HEK293 (cell line): Measurements from ENCODE around the gene H3-3A.

Source experiments
- AEBP2 ChIP-seq: fragments of 450-650 bp; formaldehyde crosslinking; IDR thresholded peaks from 2 replicates; pipeline ENCODE4 v1.5.1; 2016; ENCODE audit warnings: missing biosample characterization, missing genetic modification characterization, borderline replicate concordance
- GLIS1 ChIP-seq: fragments of 450-650 bp; formaldehyde crosslinking; IDR thresholded peaks from 2 replicates; pipeline ENCODE4 v1.5.1; 2016; ENCODE audit warnings: missing biosample characterization, missing genetic modification characterization
- HIC1 ChIP-seq: fragments of 450-650 bp; formaldehyde crosslinking; IDR thresholded peaks from 2 replicates; pipeline ENCODE4 v1.5.1; 2016; ENCODE audit warnings: missing biosample characterization, missing genetic modification characterization
- IKZF3 ChIP-seq: fragments of 450-650 bp; IDR thresholded peaks from 2 replicates; pipeline ENCODE4 v1.5.0; 2018; ENCODE audit warnings: missing biosample characterization, mild to moderate bottlenecking, missing genetic modification characterization, moderate library complexity
- KLF1 ChIP-seq: fragments of 450-650 bp; formaldehyde crosslinking; IDR thresholded peaks from 2 replicates; pipeline ENCODE4 v1.5.1; 2016; ENCODE audit warnings: missing biosample characterization, missing genetic modification characterization
- OVOL3 ChIP-seq: fragments of 450-650 bp; formaldehyde crosslinking; IDR thresholded peaks from 2 replicates; pipeline ENCODE4 v1.5.1; 2016; ENCODE audit warnings: missing biosample characterization, missing genetic modification characterization
- PBX3 ChIP-seq: sonication (generic); formaldehyde crosslinking; IDR thresholded peaks from 2 replicates; pipeline ENCODE4 v1.8.1; 2022; ENCODE audit warnings: mild to moderate bottlenecking, moderate library complexity, missing genetic modification reagents
- TRIM28 ChIP-seq: IDR thresholded peaks from 2 replicates; pipeline ENCODE4 v1.6.1; 2011; ENCODE audit warnings: low read length, control low read depth, borderline replicate concordance
- ZFP69B ChIP-seq: fragments of 450-650 bp; formaldehyde crosslinking; IDR thresholded peaks from 2 replicates; pipeline ENCODE4 v1.5.1; 2016; ENCODE audit warnings: missing biosample characterization, missing genetic modification characterization
- ZNF16 ChIP-seq: fragments of 450-650 bp; formaldehyde crosslinking; IDR thresholded peaks from 2 replicates; pipeline ENCODE4 v1.5.1; 2016; ENCODE audit warnings: low read depth, missing biosample characterization, missing genetic modification characterization
- ZNF169 ChIP-seq: fragments of 450-650 bp; formaldehyde crosslinking; IDR thresholded peaks from 2 replicates; pipeline ENCODE4 v1.5.1; 2016; ENCODE audit warnings: missing biosample characterization, missing genetic modification characterization
- ZNF214 ChIP-seq: fragments of 450-650 bp; formaldehyde crosslinking; IDR thresholded peaks from 2 replicates; pipeline ENCODE4 v1.5.1; 2017; ENCODE audit warnings: missing biosample characterization, mild to moderate bottlenecking, missing genetic modification characterization, borderline replicate concordance
- ZNF239 ChIP-seq: fragments of 450-650 bp; formaldehyde crosslinking; IDR thresholded peaks from 2 replicates; pipeline ENCODE4 v1.5.1; 2016; ENCODE audit warnings: missing biosample characterization, missing genetic modification characterization
- ZNF26 ChIP-seq: fragments of 450-650 bp; formaldehyde crosslinking; IDR thresholded peaks from 2 replicates; pipeline ENCODE4 v1.5.1; 2016; ENCODE audit warnings: missing biosample characterization, missing genetic modification characterization
- ZNF274 ChIP-seq, 2 experiments: fragments of 200-500 bp in 1 of 2; fragments of 450-650 bp in 1 of 2; sonication (Bioruptor generic) in 1 of 2; formaldehyde crosslinking in 1 of 2; IDR thresholded peaks; 2 replicates each; pipeline versions ENCODE4 v1.5.1 to v1.6.1; 2014 to 2016; ENCODE audit warnings: borderline replicate concordance in 1 of 2, inconsistent platforms in 1 of 2, low read length in 1 of 2, missing biosample characterization in 1 of 2, missing genetic modification characterization in 1 of 2
- ZNF354C ChIP-seq: fragments of 450-650 bp; formaldehyde crosslinking; IDR thresholded peaks from 2 replicates; pipeline ENCODE4 v1.5.1; 2016; ENCODE audit warnings: missing biosample characterization, missing genetic modification characterization, low read depth, borderline replicate concordance
- ZNF391 ChIP-seq: fragments of 450-650 bp; formaldehyde crosslinking; IDR thresholded peaks from 2 replicates; pipeline ENCODE4 v1.5.1; 2016; ENCODE audit warnings: low read depth, missing biosample characterization, missing genetic modification characterization, borderline replicate concordance
- ZNF394 ChIP-seq: fragments of 450-650 bp; formaldehyde crosslinking; IDR thresholded peaks from 2 replicates; pipeline ENCODE4 v1.5.1; 2016; ENCODE audit warnings: missing biosample characterization, missing genetic modification characterization, mild to moderate bottlenecking, moderate library complexity, borderline replicate concordance
- ZNF416 ChIP-seq: fragments of 450-650 bp; formaldehyde crosslinking; IDR thresholded peaks from 2 replicates; pipeline ENCODE4 v1.5.1; 2016; ENCODE audit warnings: missing biosample characterization, missing genetic modification characterization
- ZNF423 ChIP-seq: fragments of 450-650 bp; formaldehyde crosslinking; IDR thresholded peaks from 2 replicates; pipeline ENCODE4 v1.5.1; 2016; ENCODE audit warnings: missing biosample characterization, missing genetic modification characterization
- ZNF433 ChIP-seq: fragments of 450-650 bp; formaldehyde crosslinking; IDR thresholded peaks from 2 replicates; pipeline ENCODE4 v1.5.1; 2016; ENCODE audit warnings: missing biosample characterization, missing genetic modification characterization, low read depth
- ZNF530 ChIP-seq: fragments of 450-650 bp; formaldehyde crosslinking; IDR thresholded peaks from 2 replicates; pipeline ENCODE4 v1.5.1; 2016; ENCODE audit warnings: low read depth, missing biosample characterization, missing genetic modification characterization
- ZNF585B ChIP-seq: fragments of 450-650 bp; formaldehyde crosslinking; IDR thresholded peaks from 2 replicates; pipeline ENCODE4 v1.5.1; 2016; ENCODE audit warnings: missing biosample characterization, missing genetic modification characterization
- ZNF654 ChIP-seq: fragments of 450-650 bp; formaldehyde crosslinking; IDR thresholded peaks from 2 replicates; pipeline ENCODE4 v1.5.1; 2016; ENCODE audit warnings: low read depth, missing biosample characterization, missing genetic modification characterization
- TF ChIP-seq, protein P1 (sequence below): fragments of 450-650 bp; IDR thresholded peaks from 2 replicates; pipeline ENCODE4 v1.5.1; 2018; ENCODE audit warnings: missing biosample characterization, mild to moderate bottlenecking, missing genetic modification characterization
- TF ChIP-seq, protein P2 (sequence below): fragments of 450-650 bp; formaldehyde crosslinking; IDR thresholded peaks from 2 replicates; pipeline ENCODE4 v1.5.1; 2016; ENCODE audit warnings: missing biosample characterization, missing genetic modification characterization
- TF ChIP-seq, protein P3 (sequence below): fragments of 450-650 bp; formaldehyde crosslinking; IDR thresholded peaks from 2 replicates; pipeline ENCODE4 v1.5.1; 2017; ENCODE audit warnings: missing biosample characterization, mild to moderate bottlenecking, missing genetic modification characterization, moderate library complexity

Gene H3-3A

DNA sequence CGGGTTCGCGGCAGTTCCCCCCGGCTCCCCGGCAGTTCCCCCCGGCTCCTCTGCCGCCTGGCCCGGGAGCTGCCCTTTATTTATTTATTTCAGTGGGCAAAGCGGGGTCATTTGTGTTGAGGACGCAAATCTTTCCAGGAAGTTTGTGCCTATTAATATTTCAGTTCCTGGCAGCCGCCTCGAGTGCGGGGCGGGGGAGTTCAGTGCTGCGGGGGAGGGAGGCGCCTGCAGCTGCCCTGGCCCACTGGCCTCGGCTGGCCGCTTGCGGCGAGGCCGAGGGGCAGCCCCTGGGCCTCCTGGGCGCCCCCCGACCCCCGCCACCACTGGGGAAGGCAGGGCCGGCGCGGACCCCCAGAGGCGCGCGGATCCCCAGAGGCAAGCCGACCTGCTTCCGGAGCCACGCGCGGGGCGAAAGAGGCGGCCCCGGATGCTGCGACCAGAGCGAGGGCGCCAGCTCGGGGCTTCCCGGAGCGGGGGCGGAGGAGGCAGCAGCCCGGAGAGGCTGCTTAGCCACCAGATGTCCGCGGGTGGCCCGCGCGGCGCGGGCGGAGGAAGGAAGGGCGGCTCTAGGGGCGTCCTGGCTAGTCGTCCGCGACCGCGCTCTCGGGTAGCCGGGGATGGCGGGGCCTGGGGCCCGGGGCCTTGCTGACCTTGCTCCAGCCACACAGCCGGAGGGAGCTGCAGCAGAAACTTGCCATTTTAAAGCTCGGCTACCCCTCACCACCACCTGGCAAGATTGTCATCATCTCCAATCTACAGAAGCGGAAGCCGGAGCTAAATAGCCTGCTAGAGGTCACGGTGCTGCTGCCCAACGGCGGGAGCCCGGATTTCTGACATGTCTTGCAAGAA lies 48.0 kb downstream of the H3-3A start (continued):
- TF ChIP-seq, protein P1, sequence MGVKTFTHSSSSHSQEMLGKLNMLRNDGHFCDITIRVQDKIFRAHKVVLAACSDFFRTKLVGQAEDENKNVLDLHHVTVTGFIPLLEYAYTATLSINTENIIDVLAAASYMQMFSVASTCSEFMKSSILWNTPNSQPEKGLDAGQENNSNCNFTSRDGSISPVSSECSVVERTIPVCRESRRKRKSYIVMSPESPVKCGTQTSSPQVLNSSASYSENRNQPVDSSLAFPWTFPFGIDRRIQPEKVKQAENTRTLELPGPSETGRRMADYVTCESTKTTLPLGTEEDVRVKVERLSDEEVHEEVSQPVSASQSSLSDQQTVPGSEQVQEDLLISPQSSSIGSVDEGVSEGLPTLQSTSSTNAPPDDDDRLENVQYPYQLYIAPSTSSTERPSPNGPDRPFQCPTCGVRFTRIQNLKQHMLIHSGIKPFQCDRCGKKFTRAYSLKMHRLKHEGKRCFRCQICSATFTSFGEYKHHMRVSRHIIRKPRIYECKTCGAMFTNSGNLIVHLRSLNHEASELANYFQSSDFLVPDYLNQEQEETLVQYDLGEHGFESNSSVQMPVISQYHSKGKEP (tag by site-specific recombination) = 0 out of 2 replicates have a peak, but pooled peaks have one; percentile 23
- TF ChIP-seq OVOL3 = no peak
- TF ChIP-seq TRIM28 = no peak
- TF ChIP-seq HIC1 (tag by site-specific recombination) = no peak
- 0 out of 2 replicates have a peak, but pooled peaks have one; percentile 3 for TF ChIP-seq IKZF3 (tag by site-specific recombination)
- TF ChIP-seq ZNF354C = no peak
- TF ChIP-seq ZNF16 (tag by site-specific recombination) = no peak
- TF ChIP-seq ZFP69B (tag by site-specific recombination) = peak; percentile 41
- TF ChIP-seq ZNF169 (tag by site-specific recombination) = no peak
- peak; percentile 26; the same call in 1 of the 2 replicates for TF ChIP-seq KLF1 (tag by site-specific recombination)
- no peak for TF ChIP-seq AEBP2 (tag by site-specific recombination)
- TF ChIP-seq ZNF416 (tag by site-specific recombination) = no peak
- no peak for TF ChIP-seq ZNF394 (tag by site-specific recombination)
- no peak for TF ChIP-seq ZNF423 (tag by site-specific recombination)
- TF ChIP-seq ZNF239 (tag by site-specific recombination) = no peak
- 0 out of 2 replicates have a peak, but pooled peaks have one; percentile 51 for TF ChIP-seq ZNF391 (tag by site-specific recombination)
- TF ChIP-seq ZNF433 (tag by site-specific recombination) = no peak
- no peak for TF ChIP-seq ZNF530 (tag by site-specific recombination)
- no peak for TF ChIP-seq ZNF274 (IDR thresholded peaks at IDR 0.05; ENCODE audit: low read length)
- TF ChIP-seq ZNF274 (tag by site-specific recombination; IDR thresholded peaks at IDR 0.05; ENCODE audit: borderline replicate concordance) = no peak
- 0 out of 2 replicates have a peak, but pooled peaks have one; percentile 7 for TF ChIP-seq ZNF585B (tag by site-specific recombination)
- no peak for TF ChIP-seq PBX3 (CRISPR knock-in tag)
- TF ChIP-seq GLIS1 (tag by site-specific recombination) = peak; percentile 82
- no peak; the same call in 1 of the 2 replicates for TF ChIP-seq ZNF214 (tag by site-specific recombination)
- no peak for TF ChIP-seq ZNF654 (tag by site-specific recombination)
- no peak for TF ChIP-seq ZNF26 (tag by site-specific recombination)
- TF ChIP-seq, protein P2, sequence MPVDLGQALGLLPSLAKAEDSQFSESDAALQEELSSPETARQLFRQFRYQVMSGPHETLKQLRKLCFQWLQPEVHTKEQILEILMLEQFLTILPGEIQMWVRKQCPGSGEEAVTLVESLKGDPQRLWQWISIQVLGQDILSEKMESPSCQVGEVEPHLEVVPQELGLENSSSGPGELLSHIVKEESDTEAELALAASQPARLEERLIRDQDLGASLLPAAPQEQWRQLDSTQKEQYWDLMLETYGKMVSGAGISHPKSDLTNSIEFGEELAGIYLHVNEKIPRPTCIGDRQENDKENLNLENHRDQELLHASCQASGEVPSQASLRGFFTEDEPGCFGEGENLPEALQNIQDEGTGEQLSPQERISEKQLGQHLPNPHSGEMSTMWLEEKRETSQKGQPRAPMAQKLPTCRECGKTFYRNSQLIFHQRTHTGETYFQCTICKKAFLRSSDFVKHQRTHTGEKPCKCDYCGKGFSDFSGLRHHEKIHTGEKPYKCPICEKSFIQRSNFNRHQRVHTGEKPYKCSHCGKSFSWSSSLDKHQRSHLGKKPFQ (tag by site-specific recombination) = no peak
- TF ChIP-seq, protein P3, sequence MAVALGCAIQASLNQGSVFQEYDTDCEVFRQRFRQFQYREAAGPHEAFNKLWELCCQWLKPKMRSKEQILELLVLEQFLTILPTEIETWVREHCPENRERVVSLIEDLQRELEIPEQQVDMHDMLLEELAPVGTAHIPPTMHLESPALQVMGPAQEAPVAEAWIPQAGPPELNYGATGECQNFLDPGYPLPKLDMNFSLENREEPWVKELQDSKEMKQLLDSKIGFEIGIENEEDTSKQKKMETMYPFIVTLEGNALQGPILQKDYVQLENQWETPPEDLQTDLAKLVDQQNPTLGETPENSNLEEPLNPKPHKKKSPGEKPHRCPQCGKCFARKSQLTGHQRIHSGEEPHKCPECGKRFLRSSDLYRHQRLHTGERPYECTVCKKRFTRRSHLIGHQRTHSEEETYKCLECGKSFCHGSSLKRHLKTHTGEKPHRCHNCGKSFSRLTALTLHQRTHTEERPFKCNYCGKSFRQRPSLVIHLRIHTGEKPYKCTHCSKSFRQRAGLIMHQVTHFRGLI (tag by site-specific recombination) = peak; percentile 23
